GM23338 (cell line): ENCODE measurements around the gene MLH1. TPM values are rescaled to one million over a fixed set of nuclear protein-coding genes. Genes with fewer than 3 reads are reported as not detected.

Source experiments
- ATAC-seq: fragments of 200-7000 bp; cut with Tn5 transposase; 3 replicates; pipeline ENCODE4 v1.9.1; 2020
- DNase-seq: peaks from one replicate; pipeline ENCODE4 v3.0.0-alpha.2; 2015; ENCODE audit warnings: low spot score
- H2AFZ ChIP-seq: fragments of 200-600 bp; sonication (generic); 2 replicates; pipeline ENCODE4 v1.8.0; 2016; ENCODE audit warnings: antibody characterized with exemption, mild to moderate bottlenecking, moderate library complexity
- H3F3A ChIP-seq: fragments of 200-600 bp; sonication (generic); replicated peaks from 2 replicates; pipeline ENCODE4 v1.8.0; 2017; ENCODE audit warnings: antibody characterized with exemption, mixed run types, low read depth
- H3K27ac ChIP-seq: fragments of 200-600 bp; sonication (generic); 2 replicates; pipeline ENCODE4 v1.6.1; 2016; ENCODE audit warnings: low read depth
- H3K27me3 ChIP-seq: fragments of 200-600 bp; sonication (generic); 2 replicates; pipeline ENCODE4 v1.8.0; 2016; ENCODE audit warnings: mild to moderate bottlenecking, mixed run types, moderate library complexity; ENCODE audit not compliant: insufficient read depth
- H3K36me3 ChIP-seq: fragments of 200-600 bp; sonication (generic); 2 replicates; pipeline ENCODE4 v1.8.0; 2016; ENCODE audit warnings: mild to moderate bottlenecking; ENCODE audit not compliant: insufficient read depth
- H3K4me1 ChIP-seq: fragments of 200-600 bp; sonication (generic); 2 replicates; pipeline ENCODE4 v1.8.0; 2016; ENCODE audit warnings: mild to moderate bottlenecking, moderate library complexity; ENCODE audit not compliant: insufficient read depth
- H3K4me2 ChIP-seq: fragments of 200-600 bp; sonication (generic); 2 replicates; pipeline ENCODE4 v1.7.1; 2017; ENCODE audit warnings: mixed run types
- H3K4me3 ChIP-seq: fragments of 200-600 bp; sonication (generic); 2 replicates; pipeline ENCODE4 v1.6.1; 2016; ENCODE audit warnings: mixed run types
- H3K79me2 ChIP-seq: fragments of 200-600 bp; sonication (generic); replicated peaks from 2 replicates; pipeline ENCODE4 v1.8.0; 2017; ENCODE audit warnings: mild to moderate bottlenecking; ENCODE audit not compliant: insufficient read depth
- H3K9me2 ChIP-seq: fragments of 200-600 bp; sonication (generic); 2 replicates; pipeline ENCODE4 v1.8.0; 2017; ENCODE audit not compliant: insufficient read depth
- H4K20me1 ChIP-seq: fragments of 200-600 bp; sonication (generic); replicated peaks from 2 replicates; pipeline ENCODE4 v1.8.0; 2017; ENCODE audit warnings: mild to moderate bottlenecking; ENCODE audit not compliant: insufficient read depth
- H3K27ac Mint-ChIP-seq: 2 replicates; pipeline ENCODE4 v1.8.0; 2020; ENCODE audit warnings: inconsistent platforms, mild to moderate bottlenecking, moderate library complexity, mixed read lengths
- H3K27me3 Mint-ChIP-seq: 3 replicates; pipeline ENCODE4 v1.8.0; 2022; ENCODE audit warnings: low read depth, mild to moderate bottlenecking, moderate library complexity, mixed read lengths, inconsistent platforms; ENCODE audit not compliant: insufficient read depth, poor library complexity
- H3K36me3 Mint-ChIP-seq: 3 replicates; pipeline ENCODE4 v1.8.0; 2021; ENCODE audit warnings: low read depth, mild to moderate bottlenecking, inconsistent platforms, moderate library complexity, mixed read lengths
- H3K4me1 Mint-ChIP-seq: 3 replicates; pipeline ENCODE4 v1.8.0; 2020; ENCODE audit warnings: mild to moderate bottlenecking, inconsistent platforms, mixed read lengths
- H3K4me3 Mint-ChIP-seq: 3 replicates; pipeline ENCODE4 v1.8.0; 2021; ENCODE audit warnings: moderate library complexity, mild to moderate bottlenecking, inconsistent platforms, mixed read lengths
- H3K9me3 Mint-ChIP-seq: 3 replicates; pipeline ENCODE4 v1.8.0; 2020; ENCODE audit warnings: moderate library complexity, mild to moderate bottlenecking, inconsistent platforms, mixed read lengths
- CREB1 ChIP-seq: fragments of 250-450 bp; sonication (Bioruptor Pico); IDR thresholded peaks from 2 replicates; pipeline ENCODE4 v1.5.0; 2020; ENCODE audit warnings: low read depth, mild to moderate bottlenecking, moderate library complexity
- CTCF ChIP-seq, 2 experiments: fragments of 200-600 bp in 1 of 2; sonication (generic) in 1 of 2; conservative IDR thresholded peaks; 2 replicates each; pipeline versions ENCODE4 v1.5.1 to v1.6.1; 2016 to 2017; ENCODE audit warnings: antibody characterized with exemption in 2 of 2, low read depth in 2 of 2, mild to moderate bottlenecking in 2 of 2, moderate library complexity in 1 of 2
- EZH2 ChIP-seq: fragments of 200-600 bp; sonication (generic); IDR thresholded peaks from one replicate; pipeline ENCODE4 v1.8.0; 2017; ENCODE audit warnings: antibody characterized with exemption, mild to moderate bottlenecking, low read depth; ENCODE audit not compliant: unreplicated experiment
- EZH2phosphoT487 ChIP-seq: fragments of 200-600 bp; sonication (generic); IDR thresholded peaks from one replicate; pipeline ENCODE4 v1.8.1; 2018; ENCODE audit warnings: antibody characterized with exemption; ENCODE audit not compliant: unreplicated experiment
- JUNB ChIP-seq: IDR thresholded peaks from one replicate; pipeline ENCODE4 v1.6.1; 2016; ENCODE audit warnings: antibody characterized with exemption; ENCODE audit not compliant: unreplicated experiment
- NANOG ChIP-seq: IDR thresholded peaks from 2 replicates; pipeline ENCODE4 v1.6.1; 2016; ENCODE audit warnings: antibody characterized with exemption, borderline replicate concordance
- POLR2AphosphoS5 ChIP-seq: IDR thresholded peaks from 2 replicates; pipeline ENCODE4 v1.6.1; 2016; ENCODE audit warnings: antibody characterized with exemption, low read depth
- REST ChIP-seq: IDR thresholded peaks from one replicate; pipeline ENCODE4 v1.6.1; 2018; ENCODE audit warnings: antibody characterized with exemption; ENCODE audit not compliant: unreplicated experiment
- STAT1 ChIP-seq: IDR thresholded peaks from one replicate; pipeline ENCODE4 v1.6.1; 2016; ENCODE audit warnings: antibody characterized with exemption; ENCODE audit not compliant: unreplicated experiment
- ZNF331 ChIP-seq: fragments of 250-450 bp; sonication (Bioruptor Pico); IDR thresholded peaks from 2 replicates; pipeline ENCODE4 v1.5.0; 2020; ENCODE audit warnings: low read depth, mild to moderate bottlenecking, moderate library complexity
- ZNF462 ChIP-seq: fragments of 250-450 bp; sonication (Bioruptor Pico); IDR thresholded peaks from 2 replicates; pipeline ENCODE4 v1.5.0; 2020; ENCODE audit warnings: mild to moderate bottlenecking, moderate library complexity
- polyA plus RNA-seq: library from polyadenylated mRNA; unstranded; fragments of >200 nt; fragmentation: Nextera tagmentation; extraction: Ambion mirVana; gene quantifications from 2 replicates; pipeline ENCODE4 v1.2.1, GENCODE V29; 2016
- total RNA-seq: library from RNA; depleted of rRNA; stranded (reverse); fragments of >200 nt; shearing (Covaris generic); gene quantifications from 2 replicates; pipeline ENCODE4 v1.2.3, GENCODE V29; 2014

The MLH1 gene
- total and polyA plus RNA-seq, 2 experiments from 2014 or later: 31.7 to 58.0 TPM

- TF ChIP-seq JUNB (no peak), STAT1 (no peak), CTCF (conservative IDR thresholded peaks at IDR 0.05; ENCODE audit: low read depth in 2 of 2) (no peak), NANOG (no peak), REST (no peak), EZH2phosphoT487 (no peak), ZNF462 (CRISPR knock-in tag) (no peak), POLR2AphosphoS5 (no peak), ZNF331 (CRISPR knock-in tag) (no peak), CREB1 (no peak), EZH2 (no peak)
- no peak overlapping the region for H3K4me3 Mint-ChIP-seq
- Histone ChIP-seq H3K36me3 (peaks cover 32% of the 10 kb centered on the region), H2AFZ (no peak overlapping the region), H3K4me3 (no peak overlapping the region), H3K27me3 (no peaks in the 10 kb centered on the region), H3K4me2 (no peak overlapping the region), H3F3A (no peaks in the 10 kb centered on the region), H3K27ac (no peak overlapping the region), H3K79me2 (no peaks in the 10 kb centered on the region), H4K20me1 (peaks cover 5% of the 10 kb centered on the region; the same call in 1 of the 2 replicates), H3K4me1 (no peaks in the 10 kb centered on the region), H3K9me2 (peaks cover 2% of the 10 kb centered on the region; the same call in 1 of the 2 replicates)
- H3K36me3 Mint-ChIP-seq: peaks cover 54% of the 10 kb centered on the region
- DNase-seq: no peak
- H3K9me3 Mint-ChIP-seq: no peaks in the 10 kb centered on the region
- H3K27ac Mint-ChIP-seq: no peak overlapping the region
- H3K27me3 Mint-ChIP-seq: no peaks in the 10 kb centered on the region
- no peaks in the 10 kb centered on the region for H3K4me1 Mint-ChIP-seq
- no peak for ATAC-seq
Measured at GRCh38 chr3:37039161-37039846, 46.0 kb downstream of the MLH1 start.
